MM.1S (cell line): ENCODE measurements around the gene GOLGA7B.

Source experiments
- DNase-seq: peaks from one replicate; pipeline ENCODE4 v3.0.0-alpha.2; 2015
- H2AFZ ChIP-seq: fragments of 300-600 bp; sonication (generic); 2 replicates; pipeline ENCODE4 v1.6.0; 2016; ENCODE audit warnings: antibody characterized with exemption, low read length
- H3F3A ChIP-seq: fragments of 300-600 bp; sonication (generic); 2 replicates; pipeline ENCODE4 v1.6.1; 2016; ENCODE audit warnings: mild to moderate bottlenecking, antibody characterized with exemption, low read length, moderate library complexity, mixed read lengths; ENCODE audit not compliant: insufficient read depth
- H3K27ac ChIP-seq: fragments of 300-600 bp; sonication (generic); 2 replicates; pipeline ENCODE4 v1.5.1; 2016; ENCODE audit warnings: mild to moderate bottlenecking, low read length
- H3K27me3 ChIP-seq: fragments of 300-600 bp; sonication (generic); replicated peaks from 2 replicates; pipeline ENCODE4 v1.6.0; 2016; ENCODE audit warnings: low read length; ENCODE audit not compliant: insufficient read depth
- H3K36me3 ChIP-seq: fragments of 300-600 bp; sonication (generic); replicated peaks from 2 replicates; pipeline ENCODE4 v1.6.1; 2016; ENCODE audit warnings: mild to moderate bottlenecking, low read length, mixed read lengths; ENCODE audit not compliant: insufficient read depth
- H3K4me1 ChIP-seq: fragments of 300-600 bp; sonication (generic); 2 replicates; pipeline ENCODE4 v1.6.1; 2016; ENCODE audit warnings: low read length, mixed read lengths
- H3K4me2 ChIP-seq: fragments of 300-600 bp; sonication (generic); 2 replicates; pipeline ENCODE4 v1.6.0; 2016; ENCODE audit warnings: low read depth, low read length
- H3K4me3 ChIP-seq: fragments of 300-600 bp; sonication (generic); 2 replicates; pipeline ENCODE4 v1.5.1; 2016; ENCODE audit warnings: low read length, mixed read lengths
- H3K79me2 ChIP-seq: fragments of 300-600 bp; sonication (generic); 2 replicates; pipeline ENCODE4 v1.6.1; 2016; ENCODE audit warnings: mixed run types, low read length, mixed read lengths
- H3K9ac ChIP-seq: fragments of 300-600 bp; sonication (generic); 2 replicates; pipeline ENCODE4 v1.6.1; 2016; ENCODE audit warnings: low read length, mixed read lengths
- H3K9me2 ChIP-seq: fragments of 300-600 bp; sonication (generic); replicated peaks from 2 replicates; pipeline ENCODE4 v1.6.1; 2016; ENCODE audit warnings: mild to moderate bottlenecking, low read length, mixed read lengths; ENCODE audit not compliant: insufficient read depth
- H3K9me3 ChIP-seq: fragments of 300-600 bp; sonication (generic); replicated peaks from 2 replicates; pipeline ENCODE4 v1.6.1; 2016; ENCODE audit warnings: mild to moderate bottlenecking, low read length, mixed read lengths; ENCODE audit not compliant: insufficient read depth
- H4K20me1 ChIP-seq: fragments of 300-600 bp; sonication (generic); 2 replicates; pipeline ENCODE4 v1.6.1; 2016; ENCODE audit warnings: mild to moderate bottlenecking, low read length, moderate library complexity, mixed read lengths; ENCODE audit not compliant: insufficient read depth
- CTCF ChIP-seq: fragments of 300-600 bp; sonication (generic); IDR thresholded peaks from 2 replicates; pipeline ENCODE4 v1.5.1; 2016; ENCODE audit warnings: antibody characterized with exemption, low read length, mixed read lengths
- EZH2 ChIP-seq: fragments of 300-600 bp; sonication (generic); optimal IDR thresholded peaks from 2 replicates; pipeline ENCODE3; 2017; ENCODE audit warnings: low read depth, mild to moderate bottlenecking, antibody characterized with exemption, low read length, mixed read lengths
- EZH2phosphoT487 ChIP-seq: fragments of 300-600 bp; sonication (generic); IDR thresholded peaks from 2 replicates; pipeline ENCODE4 v1.6.1; 2018; ENCODE audit warnings: antibody characterized with exemption, low read length

Gene GOLGA7B

GRCh38 chr10:97891497-97892167 lies 42.0 kb downstream of the GOLGA7B start:
- H3K4me3 ChIP-seq, result no peak overlapping the region
- no peak overlapping the region for H3K9ac ChIP-seq
- H3K79me2 ChIP-seq, result no peaks in the 10 kb centered on the region
- TF ChIP-seq EZH2phosphoT487, result no peak
- no peak for TF ChIP-seq EZH2
- no peak for TF ChIP-seq CTCF
- no peak overlapping the region for H2AFZ ChIP-seq
- DNase-seq, result no peak
- no peaks in the 10 kb centered on the region for H3K4me1 ChIP-seq
- no peak overlapping the region for H3K27ac ChIP-seq
- H3K27me3 ChIP-seq, result peaks cover 45% of the 10 kb centered on the region
- H3K36me3 ChIP-seq, result no peaks in the 10 kb centered on the region
- H3K4me2 ChIP-seq, result no peak overlapping the region
- no peaks in the 10 kb centered on the region for H3K9me3 ChIP-seq
- H4K20me1 ChIP-seq, result no peaks in the 10 kb centered on the region
- no peaks in the 10 kb centered on the region for H3F3A ChIP-seq
- H3K9me2 ChIP-seq, result no peaks in the 10 kb centered on the region

- H3K4me3 ChIP-seq, result no peak overlapping the region
- H3F3A ChIP-seq, result no peaks in the 10 kb centered on the region
- no peak overlapping the region for H3K4me2 ChIP-seq
- no peaks in the 10 kb centered on the region for H3K36me3 ChIP-seq
- H3K27ac ChIP-seq, result no peak overlapping the region
- no peaks in the 10 kb centered on the region for H3K4me1 ChIP-seq
- H3K9me3 ChIP-seq, result no peaks in the 10 kb centered on the region
- H3K27me3 ChIP-seq, result peaks cover 41% of the 10 kb centered on the region
- H3K79me2 ChIP-seq, result no peaks in the 10 kb centered on the region
- H3K9ac ChIP-seq, result no peak overlapping the region
- H4K20me1 ChIP-seq, result no peaks in the 10 kb centered on the region
- no peak overlapping the region for H2AFZ ChIP-seq
- H3K9me2 ChIP-seq, result no peaks in the 10 kb centered on the region
- DNase-seq, result no peak
- TF ChIP-seq CTCF, result no peak
- TF ChIP-seq EZH2phosphoT487, result no peak
- no peak for TF ChIP-seq EZH2
These were observed 42.9 kb downstream of the GOLGA7B start for GRCh38 chr10:97892506-97892905.

- Histone ChIP-seq H3K9ac (no peak overlapping the region), H4K20me1 (no peaks in the 10 kb centered on the region), H3K79me2 (no peaks in the 10 kb centered on the region), H3K4me2 (no peak overlapping the region), H3F3A (no peaks in the 10 kb centered on the region), H3K27me3 (peaks cover 36% of the 10 kb centered on the region), H3K4me3 (no peak overlapping the region), H3K36me3 (no peaks in the 10 kb centered on the region), H3K9me2 (no peaks in the 10 kb centered on the region), H3K9me3 (no peaks in the 10 kb centered on the region), H3K27ac (no peak overlapping the region), H2AFZ (no peak overlapping the region), H3K4me1 (no peaks in the 10 kb centered on the region)
- no peak for DNase-seq
- TF ChIP-seq EZH2, result no peak
These were observed 43.3 kb downstream of the GOLGA7B start for GRCh38 chr10:97892939-97893338.

GRCh38 chr10:97894092-97894491 lies 44.4 kb downstream of the GOLGA7B start:
- no peaks in the 10 kb centered on the region for H3K79me2 ChIP-seq
- H2AFZ ChIP-seq, result no peak overlapping the region
- H3K36me3 ChIP-seq, result no peaks in the 10 kb centered on the region
- H3K27me3 ChIP-seq, result peaks cover 45% of the 10 kb centered on the region
- H3K27ac ChIP-seq, result no peak overlapping the region
- H3K4me2 ChIP-seq, result no peak overlapping the region
- no peaks in the 10 kb centered on the region for H3K9me3 ChIP-seq
- no peak overlapping the region for H3K9ac ChIP-seq
- TF ChIP-seq CTCF, result no peak
- TF ChIP-seq EZH2, result no peak
- no peak for TF ChIP-seq EZH2phosphoT487
- H3K9me2 ChIP-seq, result no peaks in the 10 kb centered on the region
- H4K20me1 ChIP-seq, result no peaks in the 10 kb centered on the region
- no peak for DNase-seq
- H3K4me1 ChIP-seq, result no peaks in the 10 kb centered on the region
- no peak overlapping the region for H3K4me3 ChIP-seq
- H3F3A ChIP-seq, result no peaks in the 10 kb centered on the region
